ENCODE measurements around the gene ROR1. TPM values are rescaled to one million over a fixed set of nuclear protein-coding genes. Genes with fewer than 3 reads are reported as not detected.

ROR1 gene
- total and polyA plus RNA-seq, 2 of the 4 experiments (the other 2 are of a cell fraction) = 4.4 to 10.0 TPM

GRCh38 chr1:63863145-63863544, 89.3 kb downstream of the ROR1 start:
- no peak overlapping the region for H2AK5ac ChIP-seq (ENCODE audit: low read depth, low read length)
- H3K9me3 ChIP-seq (ENCODE audit: control insufficient read depth, insufficient read depth, low read length) = no peaks in the 10 kb centered on the region
- H4K8ac ChIP-seq (ENCODE audit: low read depth in 2 of 2, low read length in 2 of 2) = no peak overlapping the region
- POLR2A ChIA-PET (ENCODE audit: unreplicated experiment) = no interaction called here
- H2BK20ac ChIP-seq (ENCODE audit: low read depth, low read length) = no peak overlapping the region
- H3K79me1 ChIP-seq (ENCODE audit: low read depth in 1 of 2, low read length in 2 of 2) = no peaks in the 10 kb centered on the region; a peak in 1 of 4 replicates
- BruUV-seq (replicated peaks) = no TSS peak
- H2BK5ac ChIP-seq (ENCODE audit: low read depth, low read length, poor library complexity, severe bottlenecking) = no peak overlapping the region
- no peak overlapping the region for H3K23ac ChIP-seq (ENCODE audit: low read depth, low read length)
- H3K4me1 ChIP-seq (ENCODE audit: control insufficient read depth, insufficient read depth, low read length) = no peaks in the 10 kb centered on the region; the same call in 1 of the 2 replicates
- CTCF ChIA-PET = no interaction called here
- H4K5ac ChIP-seq (ENCODE audit: low read depth, low read length) = no peak overlapping the region
- no CpG with 5 or more reads among the region's 3 CpGs for WGBS, 2 experiments (ENCODE audit: extremely low coverage in 2 of 2, insufficient read length in 1 of 2)
- H3K9me1 ChIP-seq (ENCODE audit: insufficient read depth, low read length) = no peaks in the 10 kb centered on the region
- dilution Hi-C loops (cut with HindIII; ENCODE audit: low sequenced_read_pairs, unreplicated experiment) = no loop called here
- no peaks in the 10 kb centered on the region for H3K36me3 ChIP-seq (ENCODE audit: control insufficient read depth, insufficient read depth, low read length)
- H4K20me1 ChIP-seq (ENCODE audit: insufficient read depth, low read length) = no peaks in the 10 kb centered on the region; the same call in 1 of the 2 replicates
- intact Hi-C loops (cut with micrococcal nuclease) = no loop called here
- H3K4me3 ChIP-seq (ENCODE audit: insufficient read depth, low read depth, low read length) = no peak overlapping the region
- TF ChIP-seq CHD1 (IDR thresholded peaks at IDR 0.05; ENCODE audit: low read depth, low read length) = no peak
- TF ChIP-seq SMC3 (IDR thresholded peaks at IDR 0.05; ENCODE audit: low read depth, low read length) = no peak
- TF ChIP-seq MAZ (IDR thresholded peaks at IDR 0.05; ENCODE audit: borderline replicate concordance, low read depth, low read length) = no peak
- no peak overlapping the region for H2BK15ac ChIP-seq (ENCODE audit: low read depth, low read length)
- H2AK9ac ChIP-seq (replicated peaks; ENCODE audit: low read depth, low read length, poor library complexity) = no peak overlapping the region
- H3K18ac ChIP-seq (ENCODE audit: low read depth, low read length) = no peak overlapping the region
- in situ Hi-C loops (cut with MboI; ENCODE audit: low sequenced_read_pairs) = no loop called here
- no peak overlapping the region for H2BK120ac ChIP-seq (ENCODE audit: low read depth, low read length)
- no peak overlapping the region for H3K14ac ChIP-seq (replicated peaks; ENCODE audit: low read depth, low read length)
- H4K91ac ChIP-seq (ENCODE audit: insufficient read depth, low read depth, low read length) = no peak overlapping the region
- H3K4ac ChIP-seq (ENCODE audit: low read depth, low read length) = no peak overlapping the region
- H3K9ac ChIP-seq (ENCODE audit: low read depth, low read length) = no peak overlapping the region
- ATAC-seq (ENCODE audit: low read depth) (no peak), DNase-seq (no peak)
- H3K4me2 ChIP-seq (ENCODE audit: low read depth, low read length) = no peak overlapping the region
- no peak overlapping the region for H3K56ac ChIP-seq (ENCODE audit: extremely low read depth, insufficient read depth, low read length)
- H3K27me3 ChIP-seq (ENCODE audit: control insufficient read depth, insufficient read depth, low read length) = no peaks in the 10 kb centered on the region
- H3K27ac ChIP-seq (ENCODE audit: insufficient read depth, low read length) = no peak overlapping the region
- H2AFZ ChIP-seq (replicated peaks; ENCODE audit: low read length, poor library complexity) = no peak overlapping the region
